ENCODE data around the gene SIRPA. TPM values are rescaled to one million over a fixed set of nuclear protein-coding genes. Genes with fewer than 3 reads are reported as not detected.

SIRPA gene
- total and polyA plus RNA-seq, 2 of the 8 experiments (the other 6 are each of a cell fraction or from before 2014, with no cell fraction given), result 3.9 to 4.3 TPM

DNA sequence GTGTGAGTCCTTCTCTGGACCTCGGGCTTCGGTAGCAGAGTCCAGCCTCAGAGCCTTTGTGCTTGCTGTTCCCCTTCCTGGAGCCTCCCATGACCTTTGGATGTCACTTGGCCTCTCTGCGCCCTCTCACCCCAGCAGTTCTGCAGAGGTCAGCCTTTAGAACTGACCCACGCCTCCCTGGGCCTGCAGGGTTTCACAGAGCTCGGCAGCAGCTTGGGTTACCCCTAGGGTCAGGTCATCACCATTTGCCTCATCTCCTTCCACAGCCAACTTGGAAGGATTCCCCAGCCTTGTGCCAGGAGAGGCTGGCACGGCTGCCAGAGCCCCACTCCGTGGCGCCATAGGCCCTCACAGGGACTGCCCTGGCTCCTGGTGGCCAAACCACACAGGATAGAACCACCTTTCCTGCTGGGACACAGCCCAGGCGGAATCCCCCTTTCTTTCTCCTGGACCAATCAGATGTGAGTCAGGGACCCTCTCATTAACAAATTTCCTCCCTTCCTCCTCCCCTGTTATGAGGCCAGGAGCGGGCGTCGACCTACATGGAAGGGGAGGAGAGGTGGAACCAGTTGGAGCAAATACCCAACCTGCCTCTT is 13.9 kb upstream of the SIRPA start:
- Histone ChIP-seq H3K9me3 (ENCODE audit: insufficient read depth in 2 of 2, low read depth in 1 of 2, low read length in 1 of 2) (no peaks in the 10 kb centered on the region), H3K4me1 (replicated peaks in 1 of 4; ENCODE audit: control insufficient read depth in 3 of 4, insufficient read depth in 4 of 4, low read length in 3 of 4) (peaks cover 0 to 14% (median 1%) of the 10 kb centered on the region in 4 experiments; a peak in 5 of 7 replicates), H3K56ac (replicated peaks; ENCODE audit: insufficient read length, low read depth, low read length) (no peak overlapping the region), H3K4me2 (ENCODE audit: insufficient read depth in 1 of 2, low read depth in 2 of 2, low read length in 2 of 2) (no peak overlapping the region), H4K20me1 (replicated peaks in 1 of 2; ENCODE audit: control insufficient read depth in 1 of 2, insufficient read depth in 2 of 2, low read length in 2 of 2) (peaks cover 0 to 2% of the 10 kb centered on the region in 2 experiments), H2BK120ac (replicated peaks; ENCODE audit: low read depth, low read length) (no peak overlapping the region), H2AFZ (ENCODE audit: low read length) (no peak overlapping the region), H3K14ac (ENCODE audit: insufficient read length) (no peak overlapping the region), H4K8ac (ENCODE audit: extremely low read depth, insufficient read depth, low read length) (no peak overlapping the region), H3K9ac (replicated peaks in 1 of 4; ENCODE audit: extremely low read depth in 1 of 4, low read depth in 3 of 4, low read length in 3 of 4) (no peak overlapping the region), H3K4me3 (ENCODE audit: extremely low read depth in 1 of 4, insufficient read depth in 2 of 4, low read depth in 3 of 4, low read length in 4 of 4) (no peak overlapping the region), H3K18ac (ENCODE audit: extremely low read depth, low read length) (no peak overlapping the region), H3K4ac (replicated peaks; ENCODE audit: insufficient read length, low read depth, low read length) (no peak overlapping the region), H2BK15ac (ENCODE audit: low read length) (no peak overlapping the region), H3K27me3 (replicated peaks in 1 of 4; ENCODE audit: control insufficient read depth in 3 of 4, extremely low read depth in 1 of 4, insufficient read depth in 3 of 4, low read length in 3 of 4) (no peaks in the 10 kb centered on the region; a peak in 1 of 7 replicates), H4K5ac (ENCODE audit: insufficient read length, low read depth, low read length) (no peak overlapping the region), H3K79me1 (ENCODE audit: low read depth, low read length) (no peaks in the 10 kb centered on the region; the same call in 1 of the 2 replicates), H3K23me2 (ENCODE audit: low read depth, low read length) (no peaks in the 10 kb centered on the region; the same call in 1 of the 2 replicates), H3K79me2 (ENCODE audit: control insufficient read depth in 1 of 2, insufficient read depth in 2 of 2, low read length in 2 of 2) (no peaks in the 10 kb centered on the region), H2BK12ac (ENCODE audit: low read depth, low read length) (no peak overlapping the region; the same call in 1 of the 2 replicates), H2AK5ac (ENCODE audit: low read depth, low read length) (peak overlapping the region; percentile 3; the same call in 1 of the 2 replicates), H3K23ac (ENCODE audit: insufficient read length) (no peak overlapping the region), H2BK5ac (ENCODE audit: low read depth, low read length) (no peak overlapping the region), H2BK20ac (ENCODE audit: low read length) (no peak overlapping the region), H3K27ac (ENCODE audit: low read depth, low read length) (no peak overlapping the region), H3K36me3 (ENCODE audit: control insufficient read depth in 2 of 4, insufficient read depth in 4 of 4, low read length in 3 of 4) (no peaks in the 10 kb centered on the region), H4K91ac (replicated peaks; ENCODE audit: insufficient read length, low read length) (no peak overlapping the region)
- CTCF ChIA-PET (ENCODE audit: partially characterized antibody), result interaction anchor here (0.6 kb wide), 2 partner anchors 32 to 268 kb away, joined by 3 to 4 read pairs; no protein-coding TSS in a partner anchor
- POLR2A ChIA-PET (ENCODE audit: partially characterized antibody), result no interaction called here
- DNase-seq (ENCODE audit: low read depth in 1 of 2, low spot score in 2 of 2) (no peak), FAIRE-seq (no peak)
- WGBS, 2 experiments (ENCODE audit: extremely low coverage in 1 of 2, insufficient coverage in 1 of 2, insufficient read length in 1 of 2, insufficient replicate concordance in 2 of 2, low coverage in 1 of 2, low lambda C conversion rate in 2 of 2, missing lambda C conversion rate in 1 of 2), result 76% methylated on average over 12 of the region's 12 CpGs; no CpG with 5 or more reads in 1 of the 2 experiments
- no peak for TF ChIP-seq EGR1 (IDR thresholded peaks at IDR 0.05; ENCODE audit: borderline replicate concordance, low read depth, low read length)
